HG03565 (cell line): ENCODE results near the gene TTC3.

Source experiments
- ATAC-seq: cut with Tn5 transposase; IDR thresholded peaks from one replicate; pipeline ENCODE4 v1.9.1; 2021; ENCODE audit warnings: mild to moderate bottlenecking, moderate library complexity; ENCODE audit not compliant: unreplicated experiment

The TTC3 gene

GRCh38 chr21:37245151-37245550 lies 172.1 kb downstream of the TTC3 start:
- ATAC-seq, result no peak

- ATAC-seq, result no peak
Measured at GRCh38 chr21:37248298-37248697, 175.2 kb downstream of the TTC3 start.

DNA sequence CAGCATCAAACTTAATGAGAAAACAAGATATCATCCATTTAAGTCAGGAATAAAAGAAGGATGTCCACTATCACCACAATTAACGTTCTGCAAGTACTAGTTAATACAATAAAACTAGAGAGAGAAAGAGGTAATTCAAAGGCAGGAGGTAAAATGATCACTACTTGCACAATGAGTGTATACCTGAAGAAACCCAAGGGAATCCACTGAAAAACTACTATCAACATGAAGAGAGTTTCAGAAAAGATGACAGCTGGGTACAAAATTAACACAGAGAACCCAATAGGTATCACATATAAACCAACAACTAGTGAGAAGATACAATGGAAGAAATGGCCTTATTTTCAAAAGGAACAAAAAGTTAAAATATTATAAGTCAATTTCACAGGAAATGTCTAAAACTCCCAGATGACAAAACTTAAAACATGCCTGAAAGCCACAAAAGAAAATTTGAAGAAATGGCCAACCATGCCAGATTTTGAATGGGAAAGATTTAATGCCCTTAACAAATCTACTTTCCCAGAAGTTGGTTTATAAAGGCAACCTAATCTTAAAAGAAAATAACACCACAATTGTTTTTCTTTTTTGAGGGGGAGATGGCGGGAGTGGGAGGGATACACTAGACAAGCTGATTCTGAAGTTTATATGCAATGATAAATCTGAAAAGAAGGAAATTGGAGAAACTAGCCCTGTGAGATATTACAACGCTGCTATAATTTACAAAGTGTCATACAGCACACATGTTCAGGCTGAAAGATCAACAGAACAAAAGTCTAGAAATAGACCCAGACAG lies 176.3 kb downstream of the TTC3 start:
- ATAC-seq, result no peak

GRCh38 chr21:37251294-37251634 lies 178.2 kb downstream of the TTC3 start:
- no peak for ATAC-seq
